ENCODE results near the gene SORCS3. TPM values are rescaled to one million over a fixed set of nuclear protein-coding genes. Genes with fewer than 3 reads are reported as not detected.

SORCS3 gene
- total RNA-seq, 1 experiment from 2014 or later, result 0.04 TPM

- Histone ChIP-seq H4K20me1 (ENCODE audit: control insufficient read depth, insufficient read depth, insufficient read length) (no peaks in the 10 kb centered on the region), H4K8ac (replicated peaks; ENCODE audit: insufficient read length, low read depth, low read length) (no peak overlapping the region), H2AFZ (ENCODE audit: low read length) (no peak overlapping the region), H3K79me2 (ENCODE audit: insufficient read depth, low read length) (no peaks in the 10 kb centered on the region), H2BK15ac (ENCODE audit: low read depth, low read length) (no peak overlapping the region), H3K4ac (ENCODE audit: low read depth, low read length) (no peak overlapping the region), H3K23me2 (ENCODE audit: insufficient read length, low read depth, low read length, poor library complexity, severe bottlenecking) (no peaks in the 10 kb centered on the region), H2BK12ac (ENCODE audit: insufficient read length, low read depth, low read length) (no peak overlapping the region), H3K56ac (ENCODE audit: insufficient read length, low read depth, low read length) (no peak overlapping the region), H3K27ac (ENCODE audit: insufficient read length, low read depth, low read length) (no peak overlapping the region), H3K4me2 (ENCODE audit: insufficient read depth, insufficient read length, low read length) (no peak overlapping the region), H3T11ph (ENCODE audit: low read length) (no peak overlapping the region), H2BK20ac (ENCODE audit: low read depth, low read length, poor library complexity, severe bottlenecking) (no peak overlapping the region), H3K4me1 (ENCODE audit: insufficient read depth, low read length) (peaks cover 15% of the 10 kb centered on the region; the same call in 1 of the 2 replicates), H2BK120ac (ENCODE audit: low read depth, low read length, poor library complexity, severe bottlenecking) (no peak overlapping the region), H2BK5ac (ENCODE audit: insufficient read length, low read length) (no peak overlapping the region), H3K18ac (ENCODE audit: insufficient read length, low read depth, low read length) (no peak overlapping the region), H3K23ac (ENCODE audit: insufficient read length, low read depth, low read length) (no peak overlapping the region), H3K79me1 (ENCODE audit: insufficient read depth, low read depth, low read length, poor library complexity, severe bottlenecking) (no peaks in the 10 kb centered on the region), H2AK5ac (ENCODE audit: insufficient read length, low read length) (no peak overlapping the region), H3K9me3 (ENCODE audit: control insufficient read depth, low read depth, low read length) (no peaks in the 10 kb centered on the region), H3K9ac (ENCODE audit: extremely low read depth, insufficient read length, low read length) (no peak overlapping the region), H4K5ac (ENCODE audit: insufficient read length, low read depth, low read length) (no peak overlapping the region), H3K14ac (ENCODE audit: insufficient read depth, low read length) (no peak overlapping the region), H3K27me3 (ENCODE audit: insufficient read depth, low read length) (no peaks in the 10 kb centered on the region), H4K91ac (ENCODE audit: insufficient read length, low read depth, low read length) (no peak overlapping the region)
- TF ChIP-seq CTCF (conservative IDR thresholded peaks at IDR 0.05), result no peak
- Mint-ChIP-seq H3K27me3 (ENCODE audit: low read depth) (no peaks in the 10 kb centered on the region), H3K4me3 (no peak overlapping the region), H3K36me3 (ENCODE audit: insufficient read depth in 1 of 3, low read depth in 3 of 3) (no peaks in the 10 kb centered on the region), H3K4me1 (peaks cover 25 to 39% of the 10 kb centered on the region in 2 experiments), H3K9me3 (no peaks in the 10 kb centered on the region; a peak in 1 of 5 replicates), H3K27ac (peak overlapping the region in 1 of 3 experiments; percentile 23; a peak in 3 of 7 replicates)
- WGBS (ENCODE audit: extremely low coverage, insufficient read length, low lambda C conversion rate), result no CpG with 5 or more reads among the region's 4 CpGs
- no peak for DNase-seq
Measured at GRCh38 chr10:104706886-104707285, 65.8 kb downstream of the SORCS3 start.

Data from H9 (cell line).